Activated gamma-delta T cell treated with anti-CD3 and anti-CD28 coated beads, Interleukin-2, amount 50 U/mL, for 16 hours (primary cell): ENCODE results near the gene COPS7A.
A peak's percentile ranks its signal among the peaks of the same experiment; 100 is the strongest.

Experiments used
- DNase-seq: peaks from one replicate; pipeline ENCODE4 v3.0.0-alpha.2; 2020; ENCODE audit warnings: low read depth

COPS7A gene

GRCh38 chr12:6723607-6724408 is at the start of gene COPS7A:
Gene COPS7A (plus strand): TSS chr12:6724046. CDS start chr12:6724657, 611 bp downstream.
- DNase-seq = peak; percentile 92

- no peak for DNase-seq
These were observed 46.9 kb upstream of the COPS7A start for GRCh38 chr12:6676962-6677361.

- peak; percentile 20 for DNase-seq
These were observed 39.2 kb upstream of the COPS7A start for GRCh38 chr12:6684609-6685008.

- no peak for DNase-seq
These were observed 38.0 kb upstream of the COPS7A start for GRCh38 chr12:6685814-6686213.

GRCh38 chr12:6688543-6688998 is 35.3 kb upstream of the COPS7A start:
- DNase-seq = peak; percentile 72

GRCh38 chr12:6688999-6689882 is 34.6 kb upstream of the COPS7A start, which contains the start of gene ZNF384:
Gene ZNF384 (minus strand): TSS chr12:6689375. CDS start chr12:6679520, 9,855 bp downstream.
- peak; percentile 91 for DNase-seq

- DNase-seq = no peak
These were observed 32.4 kb upstream of the COPS7A start for GRCh38 chr12:6691473-6691872.

GRCh38 chr12:6692888-6693287 is 31.0 kb upstream of the COPS7A start:
- no peak for DNase-seq

GRCh38 chr12:6693832-6694355 is 30.0 kb upstream of the COPS7A start:
- no peak for DNase-seq

- no peak for DNase-seq
These were observed 29.1 kb upstream of the COPS7A start for GRCh38 chr12:6694701-6695100.

- no peak for DNase-seq
These were observed 28.4 kb upstream of the COPS7A start for GRCh38 chr12:6695313-6696045.

- DNase-seq = no peak
These were observed 26.9 kb upstream of the COPS7A start for GRCh38 chr12:6696690-6697583.

GRCh38 chr12:6697584-6698351 is 26.1 kb upstream of the COPS7A start:
- no peak for DNase-seq

GRCh38 chr12:6698352-6699046 is 25.3 kb upstream of the COPS7A start:
- DNase-seq = no peak

- DNase-seq = no peak
These were observed 24.4 kb upstream of the COPS7A start for GRCh38 chr12:6699259-6699988.

GRCh38 chr12:6699989-6700645 is 23.7 kb upstream of the COPS7A start:
- no peak for DNase-seq

GRCh38 chr12:6700646-6701051 is 23.2 kb upstream of the COPS7A start, which contains the start of gene PIANP:
Gene PIANP (minus strand): TSS chr12:6700815. CDS start chr12:6698061, 2,754 bp downstream.
- no peak for DNase-seq
